SU-DHL-6 (cell line): ENCODE measurements around the gene SLC12A8.

Experiments used
- EZH2phosphoT487 ChIP-seq: fragments of 200-600 bp; sonication (generic), shearing (Covaris generic); conservative IDR thresholded peaks from 2 replicates; pipeline ENCODE4 v1.6.1; 2018; ENCODE audit warnings: mild to moderate bottlenecking, antibody characterized with exemption, low read length, moderate library complexity, mixed read lengths
- TF ChIP-seq, protein P1 (sequence below): fragments of 200-600 bp; sonication (generic); IDR thresholded peaks from one replicate; pipeline ENCODE4 v1.5.1; 2017; ENCODE audit warnings: antibody characterized with exemption, mild to moderate bottlenecking, low read length, moderate library complexity; ENCODE audit not compliant: insufficient read depth, poor library complexity, severe bottlenecking

DNA sequence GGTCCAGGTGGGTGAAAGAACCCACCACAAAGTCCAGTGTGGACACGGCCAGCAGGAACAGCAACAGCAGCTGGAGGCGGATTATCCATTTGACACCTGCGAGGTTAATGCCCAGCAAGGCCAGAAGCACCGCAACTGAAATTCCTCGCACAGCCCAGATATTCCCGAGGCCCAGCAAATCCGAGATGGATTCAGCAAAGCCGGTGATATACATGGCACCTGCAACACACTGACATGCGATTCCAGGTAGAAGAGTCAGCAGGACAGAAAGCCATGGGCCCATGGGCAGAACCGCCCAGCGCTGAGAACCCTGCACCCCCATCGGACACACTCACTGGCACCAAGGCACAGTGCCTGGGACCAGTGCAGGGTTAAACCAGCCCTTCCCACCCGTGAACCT, 34.8 kb downstream of the SLC12A8 start:
- TF ChIP-seq, protein P1, sequence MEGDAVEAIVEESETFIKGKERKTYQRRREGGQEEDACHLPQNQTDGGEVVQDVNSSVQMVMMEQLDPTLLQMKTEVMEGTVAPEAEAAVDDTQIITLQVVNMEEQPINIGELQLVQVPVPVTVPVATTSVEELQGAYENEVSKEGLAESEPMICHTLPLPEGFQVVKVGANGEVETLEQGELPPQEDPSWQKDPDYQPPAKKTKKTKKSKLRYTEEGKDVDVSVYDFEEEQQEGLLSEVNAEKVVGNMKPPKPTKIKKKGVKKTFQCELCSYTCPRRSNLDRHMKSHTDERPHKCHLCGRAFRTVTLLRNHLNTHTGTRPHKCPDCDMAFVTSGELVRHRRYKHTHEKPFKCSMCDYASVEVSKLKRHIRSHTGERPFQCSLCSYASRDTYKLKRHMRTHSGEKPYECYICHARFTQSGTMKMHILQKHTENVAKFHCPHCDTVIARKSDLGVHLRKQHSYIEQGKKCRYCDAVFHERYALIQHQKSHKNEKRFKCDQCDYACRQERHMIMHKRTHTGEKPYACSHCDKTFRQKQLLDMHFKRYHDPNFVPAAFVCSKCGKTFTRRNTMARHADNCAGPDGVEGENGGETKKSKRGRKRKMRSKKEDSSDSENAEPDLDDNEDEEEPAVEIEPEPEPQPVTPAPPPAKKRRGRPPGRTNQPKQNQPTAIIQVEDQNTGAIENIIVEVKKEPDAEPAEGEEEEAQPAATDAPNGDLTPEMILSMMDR, result no peak
- TF ChIP-seq EZH2phosphoT487, result no peak
